H1 (cell line): Measurements from ENCODE around the gene DPEP3. TPM values are rescaled to one million over a fixed set of nuclear protein-coding genes. Genes with fewer than 3 reads are reported as not detected.

ENCODE experiments used
- CEBPB ChIP-seq: IDR thresholded peaks from 2 replicates; pipeline ENCODE4 v1.6.1; 2012; ENCODE audit warnings: low read depth, low read length
- CREB1 ChIP-seq: IDR thresholded peaks from 2 replicates; pipeline ENCODE4 v1.6.1; 2012; ENCODE audit warnings: inconsistent platforms
- GTF2F1 ChIP-seq: IDR thresholded peaks from 2 replicates; pipeline ENCODE4 v1.6.1; 2012; ENCODE audit warnings: low read depth, low read length, improper control_type of control experiment, borderline replicate concordance
- SP1 ChIP-seq: IDR thresholded peaks from 2 replicates; pipeline ENCODE4 v1.6.1; 2011; ENCODE audit warnings: low read depth, low read length
- polyA plus RNA-seq, 7 experiments: library from polyadenylated mRNA; depleted of rRNA in 3 of 7; stranded (reverse) in 5 of 7; unstranded in 2 of 7; fragments of >200 nt in 5 of 7; fragments of 200-250 nt in 2 of 7; gene quantifications; 1 replicate in 5 of 7; 2 replicates in 1 of 7; 4 replicates in 1 of 7; pipeline versions ENCODE4 v1.2.1 to v1.2.3, GENCODE V29; 2011 to 2013; ENCODE audit warnings: missing spikeins in 2 of 7, mixed read lengths in 2 of 7
- total RNA-seq: library from RNA; stranded (reverse); fragmentation: NEBNext Ultra II Directional; extraction: Animal tissue kit (Norgen Biotek cat#: 25700); gene quantifications from 2 replicates; pipeline ENCODE4 v1.2.1, GENCODE V29; 2021

DPEP3 gene
- total and polyA plus RNA-seq, 2 of the 8 experiments (the other 6 are each of a cell fraction or from before 2014, with no cell fraction given) = 6.5 to 9.9 TPM

DNA sequence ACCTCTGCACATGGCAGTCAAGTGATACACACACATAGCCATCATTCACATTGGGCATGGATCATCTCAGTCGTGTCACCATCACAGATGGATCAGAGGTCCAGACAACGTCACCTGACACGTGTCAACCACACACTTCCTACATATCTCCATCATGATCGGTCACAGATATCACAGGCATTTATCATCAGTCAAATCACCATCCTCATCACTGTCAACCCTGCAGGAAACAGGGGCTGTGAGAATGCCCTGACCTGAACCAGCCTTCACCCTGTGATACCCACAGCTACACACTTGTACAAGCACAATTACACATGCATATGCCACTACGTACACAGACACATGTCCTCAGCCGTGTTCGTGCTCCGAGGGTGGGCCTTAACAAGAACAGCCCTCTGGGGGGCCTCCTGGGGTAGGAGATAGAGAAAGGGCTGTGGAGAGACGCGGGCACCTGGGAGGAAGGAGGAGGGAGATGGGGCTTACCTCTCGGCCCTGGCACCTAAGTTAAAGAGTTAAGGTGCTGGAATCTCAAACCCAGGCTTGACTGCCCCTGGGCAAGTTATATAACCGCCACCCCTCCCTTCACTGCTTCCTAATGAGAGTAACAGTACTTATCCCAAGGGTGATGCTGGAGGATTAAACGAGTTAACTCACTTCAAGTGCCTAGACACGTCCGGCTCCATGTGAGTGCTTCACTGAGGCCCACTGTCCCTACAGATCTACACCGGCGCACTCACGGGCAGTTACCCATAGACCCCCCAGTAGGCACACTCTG, 12.9 kb downstream of the DPEP3 start (continued):
- TF ChIP-seq CREB1 = no peak
- no peak for TF ChIP-seq CEBPB
- TF ChIP-seq SP1 = no peak
- TF ChIP-seq GTF2F1 = no peak
